NB4 (cell line): ENCODE measurements around the gene PCNT.

Source experiments
- DNase-seq: peaks from one replicate; pipeline ENCODE4 v3.0.0; 2010; ENCODE audit warnings: low read depth
- H3K4me3 ChIP-seq: one replicate; pipeline ENCODE4 v1.5.1; 2011; ENCODE audit warnings: mild to moderate bottlenecking, low read depth, low read length, moderate library complexity
- CTCF ChIP-seq: IDR thresholded peaks from one replicate; pipeline ENCODE4 v1.5.1; 2012; ENCODE audit warnings: low read depth, low read length
- MAX ChIP-seq: IDR thresholded peaks from 2 replicates; pipeline ENCODE4 v1.6.1; 2011; ENCODE audit warnings: low read depth, low read length
- MYC ChIP-seq: IDR thresholded peaks from 2 replicates; pipeline ENCODE4 v1.6.1; 2011; ENCODE audit warnings: low read depth, low read length
- POLR2A ChIP-seq: IDR thresholded peaks from 2 replicates; pipeline ENCODE4 v1.6.1; 2011; ENCODE audit warnings: mild to moderate bottlenecking; ENCODE audit not compliant: insufficient read length; ENCODE audit errors: extremely low read depth

Gene PCNT

GRCh38 chr21:46409641-46410406 is 85.9 kb downstream of the PCNT start:
- no peak for DNase-seq
- H3K4me3 ChIP-seq = no peak overlapping the region
- TF ChIP-seq MAX (no peak), MYC (no peak), CTCF (no peak), POLR2A (no peak)

- no peak for DNase-seq
- no peak overlapping the region for H3K4me3 ChIP-seq
- TF ChIP-seq MYC (no peak), CTCF (no peak), MAX (no peak), POLR2A (no peak)
Measured at GRCh38 chr21:46410516-46410915, 86.6 kb downstream of the PCNT start.

- no peak for TF ChIP-seq POLR2A
- no peak for TF ChIP-seq MAX
- TF ChIP-seq MYC = no peak
- no peak for TF ChIP-seq CTCF
- no peak for DNase-seq
- no peak overlapping the region for H3K4me3 ChIP-seq
Measured at GRCh38 chr21:46411236-46411635, 87.3 kb downstream of the PCNT start.

- no peak for TF ChIP-seq POLR2A
- no peak for TF ChIP-seq MYC
- no peak for TF ChIP-seq CTCF
- no peak for TF ChIP-seq MAX
- no peak overlapping the region for H3K4me3 ChIP-seq
- no peak for DNase-seq
Measured at GRCh38 chr21:46411691-46412090, 87.7 kb downstream of the PCNT start.

- TF ChIP-seq MAX = no peak
- no peak for TF ChIP-seq MYC
- TF ChIP-seq CTCF = no peak
- no peak for TF ChIP-seq POLR2A
- no peak overlapping the region for H3K4me3 ChIP-seq
- DNase-seq = no peak
Measured at GRCh38 chr21:46412521-46413364, 88.8 kb downstream of the PCNT start.
